ENCODE data around the gene SLC20A1.

DNA sequence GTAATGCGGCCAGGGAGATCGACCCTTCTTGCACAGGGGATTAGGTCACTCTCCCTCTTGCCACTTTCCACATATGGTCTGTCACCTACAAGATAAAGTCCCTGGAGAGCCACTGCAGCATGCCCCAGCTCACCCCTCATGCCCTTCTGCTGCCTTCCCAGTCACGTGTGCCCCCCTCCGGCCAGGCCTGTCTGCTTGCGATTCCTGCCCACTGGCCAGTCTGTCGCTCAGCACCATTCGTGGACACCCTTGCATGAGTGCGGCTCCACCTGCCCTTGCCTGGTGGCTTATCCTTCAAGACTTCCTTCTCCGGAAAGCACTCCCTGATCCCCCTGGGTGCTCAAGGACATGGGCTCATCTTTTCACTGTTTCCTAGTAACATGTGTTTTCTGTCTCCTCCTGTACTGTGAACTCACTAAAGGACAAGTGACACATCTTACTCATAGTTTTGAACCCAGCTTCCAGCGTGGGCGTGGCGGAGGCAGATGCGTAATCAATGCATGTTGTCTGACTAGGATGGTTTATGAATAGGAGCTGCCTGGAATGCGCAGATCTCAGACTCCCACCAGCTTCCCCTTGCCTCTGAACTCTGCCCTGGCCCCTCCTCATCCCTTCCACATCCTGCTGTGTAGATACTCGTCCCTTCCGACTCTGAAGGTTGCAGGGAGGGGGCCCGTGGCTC, 67.3 kb downstream of the SLC20A1 start:
- no peak for TF ChIP-seq POLR2A (IDR thresholded peaks at IDR 0.05)
- TF ChIP-seq, protein P1, sequence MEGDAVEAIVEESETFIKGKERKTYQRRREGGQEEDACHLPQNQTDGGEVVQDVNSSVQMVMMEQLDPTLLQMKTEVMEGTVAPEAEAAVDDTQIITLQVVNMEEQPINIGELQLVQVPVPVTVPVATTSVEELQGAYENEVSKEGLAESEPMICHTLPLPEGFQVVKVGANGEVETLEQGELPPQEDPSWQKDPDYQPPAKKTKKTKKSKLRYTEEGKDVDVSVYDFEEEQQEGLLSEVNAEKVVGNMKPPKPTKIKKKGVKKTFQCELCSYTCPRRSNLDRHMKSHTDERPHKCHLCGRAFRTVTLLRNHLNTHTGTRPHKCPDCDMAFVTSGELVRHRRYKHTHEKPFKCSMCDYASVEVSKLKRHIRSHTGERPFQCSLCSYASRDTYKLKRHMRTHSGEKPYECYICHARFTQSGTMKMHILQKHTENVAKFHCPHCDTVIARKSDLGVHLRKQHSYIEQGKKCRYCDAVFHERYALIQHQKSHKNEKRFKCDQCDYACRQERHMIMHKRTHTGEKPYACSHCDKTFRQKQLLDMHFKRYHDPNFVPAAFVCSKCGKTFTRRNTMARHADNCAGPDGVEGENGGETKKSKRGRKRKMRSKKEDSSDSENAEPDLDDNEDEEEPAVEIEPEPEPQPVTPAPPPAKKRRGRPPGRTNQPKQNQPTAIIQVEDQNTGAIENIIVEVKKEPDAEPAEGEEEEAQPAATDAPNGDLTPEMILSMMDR (IDR thresholded peaks at IDR 0.05), result no peak

Data from lower leg skin (tissue), 3 donors.